GM21737 (cell line): ENCODE measurements around the gene CALML4.
"Not testable (repeated sequence)": the region's sequence is repeated elsewhere in the genome, so short reads cannot be mapped to it uniquely, and the experiment has no call there.

ENCODE experiments used
- ATAC-seq: cut with Tn5 transposase; IDR thresholded peaks from one replicate; pipeline ENCODE4 v1.9.1; 2021; ENCODE audit warnings: mild to moderate bottlenecking, moderate library complexity; ENCODE audit not compliant: unreplicated experiment

CALML4 gene

GRCh38 chr15:68192804-68193486 is 12.2 kb downstream of the CALML4 start:
- no peak for ATAC-seq

GRCh38 chr15:68192117-68192516 is 13.0 kb downstream of the CALML4 start:
- no peak for ATAC-seq

DNA sequence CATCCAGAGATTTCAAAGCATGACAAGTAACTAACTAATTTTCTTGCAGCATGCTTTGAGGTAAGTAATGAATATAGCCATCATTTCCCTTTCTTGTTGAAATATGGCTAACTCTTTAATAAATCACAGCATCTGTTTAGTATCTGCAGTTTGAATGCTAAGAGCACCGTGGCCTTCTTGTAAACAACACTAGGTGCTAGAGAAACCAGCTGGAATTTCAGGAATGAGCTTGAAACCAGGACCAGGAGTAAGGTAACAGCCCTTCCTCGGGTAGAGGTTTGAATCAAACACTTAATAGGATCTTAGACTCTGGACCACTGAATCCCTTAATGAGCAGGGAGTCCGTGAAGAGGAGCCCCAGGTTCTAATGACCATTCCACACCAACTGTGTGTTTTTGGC is 13.6 kb downstream of the CALML4 start:
- no peak for ATAC-seq

DNA sequence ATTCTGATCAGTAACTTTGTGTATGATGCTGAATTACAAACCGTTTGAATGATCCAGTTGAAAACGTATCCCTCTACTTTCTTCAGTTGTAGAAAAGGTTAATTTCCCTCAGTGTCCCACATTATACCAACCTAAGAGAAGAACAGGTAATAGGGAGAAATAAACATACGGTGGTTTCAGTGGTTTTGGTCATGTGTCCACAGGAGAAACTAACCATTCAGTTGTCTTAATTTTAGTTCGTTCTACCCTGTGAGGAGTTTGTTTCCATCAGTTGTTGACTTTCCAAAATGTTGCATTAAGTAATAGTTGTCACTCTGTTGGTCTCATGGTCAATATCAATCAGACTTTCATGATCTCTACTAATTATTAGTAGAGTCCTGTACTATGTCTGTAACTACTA is 15.1 kb downstream of the CALML4 start:
- no peak for ATAC-seq

- ATAC-seq = no peak
Observed at GRCh38 chr15:68188647-68189046, 16.5 kb downstream of the CALML4 start.

DNA sequence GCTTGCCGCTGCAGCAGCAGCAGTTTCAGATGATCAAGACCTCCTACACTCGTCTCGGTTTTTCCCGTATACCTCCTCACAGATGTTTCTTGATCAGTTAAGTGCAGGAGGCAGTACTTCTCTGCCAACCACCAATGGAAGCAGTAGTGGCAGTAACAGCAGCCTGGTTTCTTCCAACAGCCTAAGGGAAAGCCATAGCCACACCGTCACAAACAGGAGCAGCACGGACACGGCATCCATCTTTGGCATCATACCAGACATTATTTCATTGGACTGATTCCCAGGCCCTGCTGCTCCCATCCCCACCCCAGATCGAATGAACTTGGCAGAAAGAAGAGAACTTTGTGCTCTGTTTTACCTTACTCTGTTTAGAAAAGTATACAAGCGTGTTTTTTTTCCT is 17.6 kb downstream of the CALML4 start:
- no peak for ATAC-seq

GRCh38 chr15:68186671-68187397 is 18.3 kb downstream of the CALML4 start:
- ATAC-seq = no peak

GRCh38 chr15:68184616-68185480 is 20.3 kb downstream of the CALML4 start:
- no peak for ATAC-seq

DNA sequence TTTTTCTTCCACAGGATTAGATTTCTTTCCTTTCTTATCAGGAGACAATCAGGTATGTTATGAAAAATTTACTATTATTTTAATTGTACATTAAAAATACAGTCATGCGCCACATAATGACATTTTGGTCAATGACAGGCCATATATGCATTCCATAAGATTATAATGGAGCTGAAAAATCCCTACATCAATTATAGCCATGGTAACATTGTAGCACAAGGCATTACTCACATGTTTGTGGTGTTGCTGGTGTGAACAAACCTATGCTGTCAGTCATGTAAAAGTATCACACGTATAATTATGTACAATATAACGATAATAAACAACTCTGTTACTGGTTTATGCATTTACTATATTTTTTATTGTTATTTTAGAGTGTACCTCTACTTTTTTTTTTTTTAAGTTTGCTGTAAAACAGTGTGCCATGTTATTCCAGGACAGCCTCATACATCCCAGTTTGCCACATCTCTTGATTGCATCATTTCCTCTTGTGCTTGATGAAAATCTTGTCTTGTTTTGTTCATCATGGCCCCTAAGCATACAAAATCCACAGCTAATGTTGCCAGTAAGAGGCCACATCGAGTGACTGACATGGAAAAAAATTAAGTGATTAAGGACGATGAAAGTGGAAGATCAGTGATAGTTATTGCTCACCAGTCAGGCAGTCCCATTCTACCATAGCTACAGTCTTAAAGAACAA is 21.4 kb downstream of the CALML4 start:
- no peak for ATAC-seq

DNA sequence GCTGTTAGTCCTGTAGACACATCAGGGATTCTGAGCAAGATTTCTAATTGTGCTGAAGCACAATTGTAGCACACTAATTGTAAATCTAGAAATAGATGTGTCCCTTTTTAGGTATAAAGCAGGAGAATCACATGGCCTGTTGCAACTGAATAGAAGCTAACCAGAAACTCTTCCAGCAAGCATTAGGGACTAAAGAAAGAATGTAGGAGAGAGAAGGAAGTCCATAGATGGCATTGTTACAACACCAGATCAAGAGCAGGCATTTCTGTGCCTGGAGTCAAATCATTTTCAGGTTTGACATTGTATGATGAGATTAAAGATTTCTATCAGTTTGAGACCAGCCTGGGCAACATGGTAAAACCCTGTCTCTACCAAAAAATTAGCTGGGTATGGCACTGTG is 27.4 kb downstream of the CALML4 start:
- no peak for ATAC-seq

- no peak for ATAC-seq
Observed at GRCh38 chr15:68176601-68177000, 28.5 kb downstream of the CALML4 start.

DNA sequence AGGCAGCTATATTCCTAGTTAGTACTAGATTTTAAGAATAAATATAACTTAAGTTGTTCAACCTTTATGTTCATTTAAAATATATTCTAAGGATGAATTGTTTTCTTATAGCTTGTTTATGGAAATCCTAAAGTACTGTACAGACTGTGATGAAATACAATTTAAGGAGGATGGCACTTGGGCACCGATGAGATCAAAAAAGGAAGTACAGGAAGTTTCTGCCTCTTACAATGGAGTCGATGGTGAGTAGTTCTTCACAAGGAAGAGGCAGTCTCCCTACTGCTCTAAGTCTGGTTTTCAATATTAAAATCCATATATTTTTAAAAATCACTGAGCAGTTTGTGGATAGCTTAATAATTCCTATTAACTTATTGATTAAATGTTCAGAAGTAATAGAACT is 29.6 kb downstream of the CALML4 start:
- ATAC-seq = no peak

DNA sequence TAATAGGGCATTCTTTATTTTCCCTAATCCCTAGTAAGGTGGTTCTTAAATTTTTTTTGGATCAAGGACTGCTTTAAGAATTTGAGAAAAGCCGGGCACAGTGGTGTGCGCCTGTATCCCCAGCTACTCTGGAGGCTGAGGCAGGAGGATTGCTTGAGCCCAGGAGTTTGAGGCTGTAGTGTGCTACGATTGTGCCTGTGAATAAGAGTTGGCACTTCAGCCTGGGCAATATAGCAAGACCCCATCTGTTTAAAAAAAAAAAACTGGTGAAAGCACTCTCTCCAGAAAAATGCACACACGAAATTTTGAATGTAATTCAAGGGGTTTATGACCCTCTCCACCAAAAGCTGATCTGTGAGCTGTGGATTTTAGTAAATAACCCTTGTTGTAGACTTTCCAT is 32.0 kb downstream of the CALML4 start:
- ATAC-seq = no peak

DNA sequence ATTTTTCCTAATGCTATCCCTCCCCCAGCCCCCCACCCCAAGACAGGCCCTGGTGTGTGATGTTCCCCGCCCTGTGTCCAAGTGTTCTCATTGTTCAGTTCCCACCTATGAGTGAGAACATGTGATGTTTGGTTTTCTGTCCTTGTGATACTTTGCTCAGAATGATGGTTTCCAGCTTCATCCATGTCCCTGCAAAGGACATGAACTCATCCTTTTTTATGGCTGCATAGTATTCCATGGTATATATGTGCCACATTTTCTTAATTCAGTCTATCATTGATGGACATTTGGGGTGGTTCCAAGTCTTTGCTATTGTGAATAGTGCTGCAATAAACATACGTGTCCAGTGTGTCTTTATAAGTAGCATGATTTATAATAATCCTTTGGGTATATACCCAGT is 33.1 kb downstream of the CALML4 start:
- ATAC-seq = not testable (repeated sequence)

DNA sequence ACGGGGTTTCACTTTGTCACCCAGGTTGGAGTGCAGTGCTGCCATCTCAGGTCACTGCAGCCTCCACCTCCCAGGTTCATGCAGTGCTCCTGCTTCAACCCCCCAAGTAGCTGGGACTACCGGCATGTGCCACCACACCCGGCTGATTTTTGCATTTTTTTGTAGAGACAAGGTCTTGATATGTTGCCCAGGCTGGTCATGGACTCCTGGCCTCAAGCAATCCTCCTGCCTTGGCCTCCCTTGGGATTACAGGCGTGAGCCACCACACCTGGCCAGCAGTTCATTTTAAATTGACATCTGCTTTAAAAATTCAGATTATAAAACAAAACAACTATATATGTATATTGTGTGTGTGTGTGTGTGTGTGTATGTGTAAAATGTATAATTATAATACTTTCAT is 38.3 kb downstream of the CALML4 start:
- ATAC-seq = no peak

DNA sequence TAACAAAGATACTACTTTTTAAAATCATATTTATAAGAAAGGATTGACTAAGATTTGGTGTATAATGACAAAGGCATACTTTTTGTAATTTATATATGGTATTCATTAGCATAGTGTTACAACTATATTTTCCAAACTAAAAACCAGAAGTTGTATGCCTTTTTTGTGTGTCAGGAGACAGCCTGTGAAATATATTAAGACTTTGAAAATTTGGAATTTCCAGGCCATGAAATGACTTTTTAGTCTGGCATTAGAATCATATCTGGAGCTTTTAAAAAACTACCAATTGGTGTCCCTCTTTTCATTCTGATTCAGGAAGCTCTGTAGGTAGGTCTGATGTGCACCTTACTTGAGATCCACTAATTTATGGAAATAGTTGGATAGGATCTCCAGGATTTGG is 41.9 kb downstream of the CALML4 start:
- no peak for ATAC-seq

GRCh38 chr15:68158046-68158628 is 47.0 kb downstream of the CALML4 start:
- no peak for ATAC-seq

GRCh38 chr15:68157074-68157473 is 48.1 kb downstream of the CALML4 start:
- ATAC-seq = no peak

DNA sequence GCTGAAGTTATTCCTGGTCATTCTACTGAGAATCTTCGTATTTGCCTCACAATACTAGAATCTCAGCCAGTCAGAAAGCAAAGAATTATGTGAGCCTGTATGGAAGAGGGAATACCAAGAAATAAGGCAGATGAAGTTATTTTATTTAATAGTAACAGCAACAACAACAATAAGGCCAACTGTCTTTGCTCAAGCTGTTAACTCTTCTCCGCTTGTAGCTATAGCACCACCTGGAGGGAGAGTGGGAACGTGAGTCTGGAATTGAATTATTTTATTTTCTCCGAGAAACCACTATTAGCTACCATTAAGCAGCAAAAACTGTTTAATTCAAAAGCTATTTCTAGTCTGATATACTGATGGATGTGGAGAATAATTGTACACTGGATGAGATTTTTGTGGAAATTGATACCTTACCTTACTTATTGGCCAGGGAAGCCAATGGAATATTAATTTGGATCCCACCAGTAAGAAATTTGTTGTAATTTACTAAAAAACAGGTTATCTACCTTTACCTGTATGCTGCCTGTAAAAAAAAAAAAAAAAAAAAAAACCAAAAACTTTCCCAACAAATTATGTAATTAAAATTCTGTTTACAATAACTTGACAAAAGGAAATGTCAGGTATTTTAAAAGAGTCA is 50.1 kb downstream of the CALML4 start:
- ATAC-seq = no peak

DNA sequence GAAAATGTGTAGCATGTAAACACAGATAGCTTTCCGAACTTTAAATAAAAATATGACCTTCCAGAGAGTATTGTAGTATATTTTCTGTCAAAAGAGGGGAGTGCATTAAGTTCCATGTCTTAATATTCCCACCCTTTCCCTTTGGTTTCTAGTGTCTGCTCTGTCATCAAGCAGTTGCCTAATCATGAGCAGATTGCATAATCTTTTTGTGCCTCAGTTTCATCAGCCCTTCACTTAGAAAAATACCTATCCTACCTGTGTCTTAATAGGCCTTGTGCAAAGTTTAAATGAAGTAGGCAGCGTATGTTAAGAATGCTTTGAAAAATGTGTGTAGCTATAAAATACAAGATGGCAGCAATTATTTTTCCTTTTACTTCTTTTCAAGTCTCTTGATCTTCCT is 52.8 kb downstream of the CALML4 start:
- ATAC-seq = no peak
